Activated CD4-positive, alpha-beta memory T cell treated with anti-CD3 and anti-CD28 coated beads, Interleukin-2, amount 10 ng/mL, durations not matched to agents 7 days and 5 days (primary cell): Measurements from ENCODE around the gene TUBA4B. TPM values are rescaled to one million over a fixed set of nuclear protein-coding genes. Genes with fewer than 3 reads are reported as not detected.

Source experiments
- CTCF ChIA-PET: fragments of 350-600 bp; sonication (Branson Sonifier 250); formaldehyde crosslinking; loops from one replicate; lab custom pipeline; 2021; ENCODE audit warnings: antibody characterized with exemption, inconsistent platforms; lab: Charles Lee
- POLR2A ChIA-PET: fragments of 350-600 bp; sonication (Branson Sonifier 250); formaldehyde crosslinking; loops from one replicate; lab custom pipeline; 2021; ENCODE audit warnings: antibody characterized with exemption; lab: Charles Lee
- DNase-seq: peaks from one replicate; pipeline ENCODE4 v3.0.0-alpha.2; 2020
- H3K27ac Mint-ChIP-seq: one replicate; pipeline ENCODE4 v1.8.0; 2021; ENCODE audit warnings: mild to moderate bottlenecking, mixed read lengths
- H3K27me3 Mint-ChIP-seq: one replicate; pipeline ENCODE4 v1.8.0; 2021; ENCODE audit warnings: mixed read lengths
- H3K36me3 Mint-ChIP-seq: one replicate; pipeline ENCODE4 v1.8.0; 2021; ENCODE audit warnings: low read depth, mixed read lengths
- H3K4me1 Mint-ChIP-seq: one replicate; pipeline ENCODE4 v1.8.0; 2021; ENCODE audit warnings: mixed read lengths
- H3K4me3 Mint-ChIP-seq: one replicate; pipeline ENCODE4 v1.8.0; 2021; ENCODE audit warnings: mild to moderate bottlenecking, mixed read lengths
- H3K9me3 Mint-ChIP-seq: one replicate; pipeline ENCODE4 v1.8.0; 2021; ENCODE audit warnings: mixed read lengths
- total RNA-seq, 2 experiments: library from RNA; stranded (reverse); gene quantifications; one replicate each; pipeline ENCODE4 v1.2.3, GENCODE V29; 2021

TUBA4B gene
- total RNA-seq, 2 experiments from 2014 or later = not detected

DNA sequence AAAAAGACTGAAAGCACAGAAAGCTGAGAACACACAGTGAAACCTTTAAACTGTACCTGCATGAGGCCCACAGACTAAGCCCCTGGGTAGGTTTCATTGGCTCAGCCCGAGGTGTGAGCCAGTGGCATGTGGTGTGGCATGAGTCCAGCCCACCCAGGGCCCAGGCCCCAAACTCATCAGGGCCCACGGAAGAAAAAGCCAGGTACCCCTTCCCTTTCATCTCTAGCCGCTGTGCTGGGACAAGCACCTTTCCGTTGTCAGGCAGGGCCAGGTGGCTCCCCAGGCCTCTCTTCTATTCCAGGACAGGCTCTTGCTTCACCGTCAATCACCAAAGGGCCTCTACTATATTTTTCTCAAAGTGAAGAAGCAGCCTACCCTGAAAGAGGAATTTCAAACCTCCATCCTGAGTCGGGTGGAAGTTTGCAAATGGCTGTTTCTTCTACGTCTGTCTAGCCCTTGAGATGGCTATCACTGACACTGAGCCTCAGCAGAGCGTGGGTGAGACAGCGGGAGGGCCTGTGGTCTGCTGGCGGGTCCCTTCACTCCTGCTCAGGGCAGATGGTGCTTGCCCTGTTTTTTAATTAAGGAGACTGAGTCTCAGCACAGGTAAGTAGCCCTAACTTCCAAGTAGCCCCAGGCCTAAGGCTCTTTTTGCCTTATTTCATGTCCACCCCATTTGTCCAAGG lies 34.7 kb downstream of the TUBA4B start:
- Mint-ChIP-seq H3K36me3 (peaks cover 15% of the 10 kb centered on the region), H3K27ac (no peak overlapping the region), H3K27me3 (peaks cover 5% of the 10 kb centered on the region), H3K4me3 (no peak overlapping the region), H3K9me3 (no peaks in the 10 kb centered on the region), H3K4me1 (peaks cover 4% of the 10 kb centered on the region)
- no peak for DNase-seq
- CTCF ChIA-PET = interaction anchor here (0.7 to 2.2 kb wide), 4 partner anchors 8 to 11 kb away, joined by 3 to 13 read pairs (median 6); no protein-coding TSS in a partner anchor
- POLR2A ChIA-PET = interaction anchor here (0.9 kb wide), 1 partner anchor 8 kb away, joined by 3 read pairs; no protein-coding TSS in a partner anchor

DNA sequence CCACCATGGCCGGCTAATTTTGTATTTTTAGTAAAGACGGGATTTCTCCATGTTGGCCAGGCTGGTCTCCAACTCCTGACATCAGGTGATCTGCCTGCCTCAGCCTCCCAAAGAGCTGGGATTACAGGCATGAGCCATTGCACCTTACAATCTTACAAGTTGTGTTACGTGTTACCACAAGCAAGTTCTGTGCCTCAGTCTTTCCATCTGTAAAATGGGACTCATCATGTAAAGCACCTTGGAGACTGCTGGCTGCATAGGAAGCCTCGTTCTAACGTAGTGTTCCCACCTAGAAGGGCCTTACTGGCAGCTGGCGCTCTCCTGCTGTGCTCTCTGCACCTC lies 36.1 kb downstream of the TUBA4B start:
- no peak overlapping the region for H3K27ac Mint-ChIP-seq
- peaks cover 5% of the 10 kb centered on the region for H3K27me3 Mint-ChIP-seq
- H3K4me3 Mint-ChIP-seq = no peak overlapping the region
- no peaks in the 10 kb centered on the region for H3K9me3 Mint-ChIP-seq
- peaks cover 2% of the 10 kb centered on the region for H3K4me1 Mint-ChIP-seq
- ChIA-PET CTCF (interaction anchor here (7.9 kb wide), 1 partner anchor 9 kb away, joined by 206 read pairs; the partner anchor contains the start of gene DNAJB2), POLR2A (no interaction called here)
- peaks cover 4% of the 10 kb centered on the region for H3K36me3 Mint-ChIP-seq
- DNase-seq = no peak

DNA sequence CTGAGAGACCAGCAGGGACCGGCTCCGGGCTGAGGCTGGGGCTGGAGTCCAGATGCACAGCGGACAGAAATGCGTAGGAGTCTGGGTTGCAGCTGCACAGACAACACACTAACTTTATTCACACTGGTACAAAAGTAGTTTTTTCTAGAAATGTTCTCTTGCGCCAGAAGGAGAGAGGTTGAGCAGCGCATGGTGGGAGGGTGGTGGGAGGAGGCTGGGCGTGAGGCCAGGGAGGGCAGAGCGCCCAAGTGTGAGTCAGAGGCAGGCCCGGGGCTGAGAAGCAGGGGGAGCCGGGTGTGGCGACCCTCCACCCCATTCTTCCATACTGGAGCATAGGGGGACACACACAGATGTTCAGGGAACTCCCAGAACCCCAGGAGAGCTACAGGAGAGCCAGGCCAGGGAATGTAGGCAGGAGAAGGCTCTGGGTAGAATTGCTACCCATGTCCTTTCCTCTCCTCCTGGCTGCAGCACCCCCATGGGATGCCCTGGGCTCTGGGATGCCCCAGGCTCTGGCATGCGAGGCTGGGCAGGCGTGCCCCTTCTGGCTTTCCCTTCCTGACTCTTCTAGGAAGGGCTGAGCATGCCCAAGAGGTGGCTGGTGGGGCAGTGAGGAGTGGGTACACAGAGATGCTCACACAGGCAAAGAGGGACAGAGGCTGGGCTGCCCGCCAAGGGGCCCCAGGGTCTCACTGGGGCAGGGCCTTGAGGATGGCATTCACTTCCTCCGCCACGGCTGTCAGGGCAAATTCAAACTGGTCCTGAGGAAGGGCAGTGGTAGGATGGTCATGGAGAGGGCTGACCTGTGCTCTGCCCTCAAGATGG lies 36.7 kb downstream of the TUBA4B start:
- H3K4me1 Mint-ChIP-seq = peaks cover 6% of the 10 kb centered on the region
- POLR2A ChIA-PET = interaction anchor here (6.0 kb wide), 1 partner anchor 9 kb away, joined by 69 read pairs; the partner anchor contains the start of gene DNAJB2
- no peak for DNase-seq

DNA sequence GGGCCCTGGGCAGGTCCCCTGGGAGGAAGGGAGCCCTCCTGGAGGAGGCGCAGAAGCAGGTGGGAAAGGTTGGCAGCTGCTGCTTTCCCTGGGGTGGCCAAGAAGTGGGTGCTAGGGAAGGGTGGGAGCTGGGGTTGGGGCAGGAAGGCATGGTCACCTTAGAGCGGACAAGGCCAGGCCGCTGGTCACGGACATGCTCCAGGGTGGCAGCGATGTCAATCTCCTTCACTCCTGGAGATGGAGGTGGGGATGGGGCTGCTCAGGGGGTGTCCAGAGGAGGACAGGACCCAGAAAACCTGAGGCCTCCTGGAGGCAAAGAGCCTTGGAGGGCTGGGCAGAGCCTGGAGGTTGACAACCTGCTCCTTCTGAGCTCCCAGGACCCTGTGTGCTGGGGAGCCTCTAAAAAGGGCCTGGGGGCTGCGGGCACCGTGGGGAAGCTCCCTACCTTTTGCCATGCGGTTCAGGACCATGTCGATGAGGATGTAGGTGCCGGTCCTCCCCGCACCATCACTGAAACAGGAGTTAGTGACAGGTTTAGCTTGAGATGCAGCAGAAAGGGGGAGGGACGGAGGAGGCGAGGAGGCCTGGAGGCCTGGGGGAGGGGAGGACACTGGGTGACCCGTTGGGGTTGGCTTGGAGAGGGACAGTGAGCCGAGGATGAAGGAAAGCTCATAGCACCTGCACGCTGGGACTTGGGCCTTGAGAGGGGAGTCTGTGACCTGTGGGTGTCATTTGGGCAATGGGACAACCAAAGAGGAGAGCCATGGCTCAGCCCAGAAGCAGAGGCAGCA lies 37.5 kb downstream of the TUBA4B start:
- Mint-ChIP-seq H3K27me3 (peaks cover 6% of the 10 kb centered on the region), H3K27ac (no peak overlapping the region), H3K9me3 (no peaks in the 10 kb centered on the region), H3K36me3 (peaks cover 4% of the 10 kb centered on the region), H3K4me1 (peaks cover 12% of the 10 kb centered on the region), H3K4me3 (no peak overlapping the region)
- no peak for DNase-seq
- CTCF ChIA-PET = interaction anchor here (1.7 to 7.9 kb wide), 4 partner anchors 11 to 133 kb away, joined by 6 to 206 read pairs (median 121); partner anchors contain the start of genes DNAJB2, NHEJ1, TUBA4A and TUBA4B
- POLR2A ChIA-PET = interaction anchor here (5.8 to 6.0 kb wide), 2 partner anchors 9 to 37 kb away, joined by 53 to 69 read pairs; partner anchors contain the start of genes DNAJB2, TUBA4A and TUBA4B

More for the DNA sequence above, 36.7 kb downstream of the TUBA4B start:
- CTCF ChIA-PET = interaction anchor here (6.4 to 7.9 kb wide), 2 partner anchors 10 to 132 kb away, joined by 122 to 206 read pairs; partner anchors contain the start of genes DNAJB2 and NHEJ1
- no peak overlapping the region for H3K27ac Mint-ChIP-seq
- peaks cover 4% of the 10 kb centered on the region for H3K36me3 Mint-ChIP-seq
- no peak overlapping the region for H3K4me3 Mint-ChIP-seq
- H3K27me3 Mint-ChIP-seq = peaks cover 5% of the 10 kb centered on the region
- H3K9me3 Mint-ChIP-seq = no peaks in the 10 kb centered on the region

DNA sequence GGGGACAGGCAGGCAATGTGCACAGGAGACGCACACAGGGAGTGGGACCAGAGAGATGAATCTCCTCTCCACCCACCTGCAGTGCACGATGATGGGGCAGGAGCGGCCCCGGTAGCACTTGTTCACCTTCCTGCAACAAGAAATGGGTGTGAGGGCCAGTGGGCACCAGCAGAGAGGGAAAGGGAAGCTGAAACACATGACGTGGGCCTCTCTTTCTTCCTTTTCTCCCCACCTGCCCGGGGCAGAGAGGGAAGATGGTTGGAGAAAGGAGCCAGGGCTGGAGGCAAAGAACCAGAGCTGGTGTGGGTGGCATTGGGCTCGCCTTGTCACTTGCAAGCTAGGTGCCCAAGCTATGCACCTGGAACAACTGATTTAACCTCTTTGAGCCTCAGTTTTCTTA lies 38.4 kb downstream of the TUBA4B start:
- Mint-ChIP-seq H3K36me3 (no peaks in the 10 kb centered on the region), H3K9me3 (no peaks in the 10 kb centered on the region), H3K4me1 (peaks cover 14% of the 10 kb centered on the region), H3K27ac (no peak overlapping the region), H3K27me3 (peaks cover 9% of the 10 kb centered on the region), H3K4me3 (no peak overlapping the region)
- CTCF ChIA-PET = interaction anchor here (0.5 to 7.9 kb wide), 6 partner anchors 12 to 562 kb away, joined by 3 to 206 read pairs (median 63); partner anchors contain the start of genes DNAJB2, NHEJ1, TUBA4A and TUBA4B
- no peak for DNase-seq
- POLR2A ChIA-PET = interaction anchor here (5.8 to 6.0 kb wide), 2 partner anchors 10 to 38 kb away, joined by 53 to 69 read pairs; partner anchors contain the start of genes DNAJB2, TUBA4A and TUBA4B

DNA sequence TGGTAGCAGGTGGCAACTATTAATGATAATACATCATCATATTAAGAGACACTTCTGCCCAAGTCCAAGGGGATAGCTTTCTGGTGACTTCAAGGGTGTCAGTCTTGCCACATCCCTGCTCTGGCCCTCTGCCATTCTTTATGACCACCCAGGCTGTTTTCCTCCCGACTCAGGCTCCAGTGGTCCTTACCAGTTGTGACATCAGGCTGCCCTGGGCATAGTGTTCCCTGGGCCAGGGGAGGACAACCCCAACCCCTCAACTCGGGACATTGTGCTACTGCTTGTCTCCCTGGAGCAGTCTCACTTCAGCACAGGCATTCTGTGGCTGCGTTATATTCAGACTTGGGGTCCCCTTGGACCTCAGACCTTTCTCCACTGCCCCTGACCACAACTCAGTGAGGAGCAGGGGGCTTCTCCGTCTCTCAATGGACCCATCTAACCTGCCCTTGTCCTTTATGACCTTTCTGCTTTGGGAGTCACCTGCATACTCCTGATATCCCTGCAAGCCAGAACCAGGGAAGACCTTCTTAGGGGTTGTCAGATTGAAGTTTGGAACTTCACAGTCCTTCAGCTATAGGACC lies 39.0 kb downstream of the TUBA4B start:
- H3K4me3 Mint-ChIP-seq = no peak overlapping the region
- POLR2A ChIA-PET = interaction anchor here (5.8 to 6.0 kb wide), 2 partner anchors 11 to 39 kb away, joined by 53 to 69 read pairs; partner anchors contain the start of genes DNAJB2, TUBA4A and TUBA4B
- H3K36me3 Mint-ChIP-seq = no peaks in the 10 kb centered on the region
- H3K27me3 Mint-ChIP-seq = peaks cover 9% of the 10 kb centered on the region
- H3K4me1 Mint-ChIP-seq = peaks cover 14% of the 10 kb centered on the region
- no peak for DNase-seq
- H3K9me3 Mint-ChIP-seq = no peaks in the 10 kb centered on the region
- CTCF ChIA-PET = interaction anchor here (0.5 to 7.9 kb wide), 6 partner anchors 11 to 563 kb away, joined by 3 to 206 read pairs (median 63); partner anchors contain the start of genes DNAJB2, NHEJ1, TUBA4A and TUBA4B
- no peak overlapping the region for H3K27ac Mint-ChIP-seq

DNA sequence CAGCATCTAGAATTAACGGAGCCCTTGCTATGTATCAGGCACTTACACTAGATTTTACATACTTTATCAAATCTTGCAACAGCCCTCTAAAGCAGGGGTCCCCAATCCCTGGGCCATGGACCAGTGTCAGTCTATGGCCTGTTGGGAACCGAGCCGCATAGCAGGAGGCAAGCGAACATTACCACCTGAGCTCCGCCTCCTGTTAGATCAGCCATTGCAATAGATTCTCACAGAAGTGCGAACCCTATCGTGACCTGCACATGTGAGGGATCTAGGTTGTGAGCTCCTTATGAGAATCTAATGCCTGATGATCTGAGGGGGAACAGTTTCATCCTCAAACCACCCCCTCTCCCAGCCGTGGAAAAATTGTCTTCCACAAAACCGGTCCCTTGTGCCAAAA lies 39.6 kb downstream of the TUBA4B start:
- H3K27ac Mint-ChIP-seq = no peak overlapping the region
- no peak for DNase-seq
- H3K4me1 Mint-ChIP-seq = peaks cover 14% of the 10 kb centered on the region
- no peak overlapping the region for H3K4me3 Mint-ChIP-seq
- peaks cover 9% of the 10 kb centered on the region for H3K27me3 Mint-ChIP-seq
- H3K9me3 Mint-ChIP-seq = no peaks in the 10 kb centered on the region
- no peaks in the 10 kb centered on the region for H3K36me3 Mint-ChIP-seq
- ChIA-PET CTCF (interaction anchor here (1.3 to 7.9 kb wide), 6 partner anchors 11 to 135 kb away, joined by 3 to 206 read pairs (median 63); partner anchors contain the start of genes DNAJB2, NHEJ1, TUBA4A and TUBA4B), POLR2A (interaction anchor here (5.8 to 6.0 kb wide), 2 partner anchors 12 to 39 kb away, joined by 53 to 69 read pairs; partner anchors contain the start of genes DNAJB2, TUBA4A and TUBA4B)

DNA sequence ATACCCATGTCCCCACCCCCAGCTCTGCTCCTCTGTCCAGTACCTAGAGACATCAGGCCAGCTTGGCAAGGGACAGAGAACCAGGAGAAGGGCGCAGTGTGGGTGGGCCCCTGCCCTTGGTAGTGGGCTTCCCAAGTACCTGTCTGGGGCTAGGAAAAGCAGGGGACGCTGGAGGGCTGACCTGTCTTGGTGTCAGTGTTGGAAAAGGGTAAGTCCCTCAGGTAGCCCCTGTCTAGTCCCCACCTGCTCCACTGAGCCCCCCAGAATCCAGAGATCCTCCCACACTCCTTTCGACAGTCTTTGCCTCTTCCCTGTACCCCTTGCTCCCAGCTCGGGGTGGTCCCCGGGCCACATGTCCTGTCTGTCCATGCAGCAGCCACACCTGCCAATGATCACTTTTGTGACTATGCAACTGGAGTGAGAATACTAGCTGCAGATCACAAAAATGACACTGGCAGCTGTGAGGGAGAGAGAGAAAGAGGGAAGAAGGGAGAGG lies 40.7 kb downstream of the TUBA4B start:
- H3K27ac Mint-ChIP-seq = no peak overlapping the region
- ChIA-PET CTCF (interaction anchor here (0.7 to 7.9 kb wide), 10 partner anchors 14 to 235 kb away, joined by 3 to 206 read pairs (median 17); partner anchors contain the start of genes DNAJB2, GLB1L, NHEJ1 and SLC23A3), POLR2A (interaction anchor here (1.6 to 6.0 kb wide), 3 partner anchors 13 to 87 kb away, joined by 7 to 69 read pairs (median 53); partner anchors contain the start of genes DNAJB2, TUBA4A, TUBA4B and ZFAND2B)
- H3K36me3 Mint-ChIP-seq = no peaks in the 10 kb centered on the region
- H3K9me3 Mint-ChIP-seq = no peaks in the 10 kb centered on the region
- no peak for DNase-seq
- peaks cover 18% of the 10 kb centered on the region for H3K4me1 Mint-ChIP-seq
- peaks cover 10% of the 10 kb centered on the region for H3K27me3 Mint-ChIP-seq
- H3K4me3 Mint-ChIP-seq = peak overlapping the region; percentile 66

DNA sequence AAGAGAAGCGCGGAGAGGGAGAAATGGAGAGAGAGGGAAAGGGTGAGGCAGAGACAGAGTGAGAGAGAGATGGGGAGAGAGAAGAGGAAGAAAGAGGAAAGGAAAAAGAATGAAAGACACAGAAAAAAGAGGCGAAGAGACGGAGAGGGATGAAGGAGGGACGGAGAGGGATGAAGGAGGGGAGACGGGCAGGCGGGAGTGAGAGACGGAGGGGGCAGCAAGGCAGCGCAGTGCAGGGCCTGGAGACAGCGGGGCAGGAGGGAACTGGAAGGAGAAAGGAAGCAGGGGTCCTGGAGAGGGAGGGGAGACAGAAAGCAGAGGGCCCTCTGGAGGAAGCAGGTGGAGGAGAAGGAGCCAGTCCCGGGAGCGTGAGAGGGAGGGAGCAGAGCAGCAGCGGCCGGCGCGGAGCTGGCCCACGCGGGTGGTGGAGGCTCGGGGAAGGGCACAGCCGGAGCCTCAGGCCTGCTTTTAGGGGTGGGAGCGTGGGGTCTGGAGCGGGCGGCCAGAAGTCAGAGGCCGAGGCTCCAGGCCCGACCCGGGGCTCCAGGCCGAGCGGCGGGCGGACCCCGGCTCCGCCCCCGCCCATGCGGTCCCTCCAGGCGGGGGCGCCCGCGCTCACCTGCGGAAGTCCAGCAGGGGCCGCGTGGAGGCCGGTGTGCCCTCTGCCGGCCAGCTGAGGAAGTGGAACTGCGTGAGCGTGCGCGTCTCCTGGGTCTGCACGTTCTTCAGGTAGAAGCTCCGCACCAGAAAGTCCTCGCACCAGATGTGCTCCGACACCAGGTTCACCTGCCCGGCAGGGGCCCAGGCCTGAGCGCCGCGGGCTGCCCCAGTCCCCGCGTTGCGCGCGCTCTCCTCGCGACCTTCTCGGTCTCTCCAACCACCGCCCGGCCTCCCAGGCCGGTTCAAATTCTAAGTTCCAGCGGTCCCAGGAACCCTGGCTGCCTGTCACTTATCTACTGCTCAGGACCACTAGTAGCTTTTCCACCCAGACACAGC lies 41.6 kb downstream of the TUBA4B start:
- no peaks in the 10 kb centered on the region for H3K36me3 Mint-ChIP-seq
- ChIA-PET POLR2A (interaction anchor here (0.6 to 6.0 kb wide), 13 partner anchors 13 to 136 kb away, joined by 3 to 69 read pairs (median 5); partner anchors contain the start of genes ANKZF1, ATG9A, CNPPD1 and DNAJB2), CTCF (interaction anchor here (0.6 to 7.9 kb wide), 65 partner anchors 8 to 973 kb away, joined by 3 to 206 read pairs (median 5); partner anchors contain the start of genes ABCB6, ANKZF1, ATG9A and BCS1L)
- peaks cover 14% of the 10 kb centered on the region for H3K27me3 Mint-ChIP-seq
- peak overlapping the region; percentile 66 for H3K4me3 Mint-ChIP-seq
- DNase-seq = peak; percentile 90
- no peaks in the 10 kb centered on the region for H3K9me3 Mint-ChIP-seq
- H3K27ac Mint-ChIP-seq = no peak overlapping the region
- H3K4me1 Mint-ChIP-seq = peaks cover 22% of the 10 kb centered on the region

DNA sequence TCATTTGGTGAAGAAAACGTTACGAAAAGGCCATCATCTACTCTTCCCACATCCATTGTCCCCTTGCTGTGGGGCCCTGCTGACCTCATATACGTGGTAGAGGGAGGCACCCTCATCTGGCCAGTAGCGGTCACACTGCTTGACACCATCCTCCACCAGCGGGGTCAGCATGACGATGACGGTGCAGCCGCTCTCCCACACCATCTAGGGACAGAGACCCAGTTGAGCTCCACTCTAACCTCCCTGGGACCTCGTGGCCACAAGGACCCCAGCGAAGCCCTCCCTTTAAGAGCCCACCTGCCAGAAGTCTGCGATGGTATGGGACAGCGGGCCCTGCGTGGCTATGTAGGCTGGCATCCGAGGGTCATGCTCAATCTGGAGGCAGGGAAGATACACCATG lies 43.1 kb downstream of the TUBA4B start:
- H3K27ac Mint-ChIP-seq = no peak overlapping the region
- H3K4me3 Mint-ChIP-seq = no peak overlapping the region
- H3K36me3 Mint-ChIP-seq = no peaks in the 10 kb centered on the region
- H3K4me1 Mint-ChIP-seq = peaks cover 22% of the 10 kb centered on the region
- POLR2A ChIA-PET = interaction anchor here (0.8 to 6.0 kb wide), 5 partner anchors 15 to 91 kb away, joined by 4 to 69 read pairs (median 17); partner anchors contain the start of genes ANKZF1, ATG9A, DNAJB2 and DNPEP
- H3K9me3 Mint-ChIP-seq = no peaks in the 10 kb centered on the region
- H3K27me3 Mint-ChIP-seq = peaks cover 26% of the 10 kb centered on the region
- DNase-seq = no peak
- CTCF ChIA-PET = interaction anchor here (1.3 to 7.9 kb wide), 16 partner anchors 9 to 637 kb away, joined by 4 to 206 read pairs (median 13); partner anchors contain the start of genes ABCB6, BCS1L, CNPPD1 and DNAJB2
